ENCODE results near the gene C1QTNF9B. TPM values are rescaled to one million over a fixed set of nuclear protein-coding genes. Genes with fewer than 3 reads are reported as not detected.

Gene C1QTNF9B
- total and polyA plus RNA-seq, 2 of the 8 experiments (the other 6 are each of a cell fraction or from before 2014, with no cell fraction given) = 0.11 TPM; not detected in 1

GRCh38 chr13:23851106-23851505 is 46.2 kb downstream of the C1QTNF9B start:
- H3K4me1 ChIP-seq (replicated peaks in 1 of 4; ENCODE audit: control insufficient read depth in 3 of 4, insufficient read depth in 4 of 4, low read length in 3 of 4) = no peaks in the 10 kb centered on the region; a peak in 1 of 7 replicates
- no peaks in the 10 kb centered on the region for H3K36me3 ChIP-seq (ENCODE audit: control insufficient read depth in 2 of 4, insufficient read depth in 4 of 4, low read length in 3 of 4)
- DNase-seq (ENCODE audit: low read depth in 1 of 2, low spot score in 2 of 2) (no peak), FAIRE-seq (no peak)
- no peak overlapping the region for H3K56ac ChIP-seq (replicated peaks; ENCODE audit: insufficient read length, low read depth, low read length)
- H2AK5ac ChIP-seq (ENCODE audit: low read depth, low read length) = no peak overlapping the region
- no peak overlapping the region for H3K4ac ChIP-seq (replicated peaks; ENCODE audit: insufficient read length, low read depth, low read length)
- 80% methylated on average over 2 of the region's 2 CpGs; no CpG with 5 or more reads in 1 of the 2 experiments for WGBS, 2 experiments (ENCODE audit: extremely low coverage in 1 of 2, insufficient coverage in 1 of 2, insufficient read length in 1 of 2, insufficient replicate concordance in 2 of 2, low coverage in 1 of 2, low lambda C conversion rate in 2 of 2, missing lambda C conversion rate in 1 of 2)
- ChIA-PET CTCF (ENCODE audit: partially characterized antibody) (interaction anchor here (0.7 to 1.4 kb wide), 5 partner anchors 10 to 298 kb away, joined by 3 to 4 read pairs (median 3); no protein-coding TSS in a partner anchor), POLR2A (ENCODE audit: partially characterized antibody) (no interaction called here)
- H2BK15ac ChIP-seq (ENCODE audit: low read length) = no peak overlapping the region
- no peaks in the 10 kb centered on the region for H3K27me3 ChIP-seq (replicated peaks in 1 of 4; ENCODE audit: control insufficient read depth in 3 of 4, extremely low read depth in 1 of 4, insufficient read depth in 3 of 4, low read length in 3 of 4)
- H3K23me2 ChIP-seq (ENCODE audit: low read depth, low read length) = no peaks in the 10 kb centered on the region
- no peaks in the 10 kb centered on the region for H3K79me2 ChIP-seq (ENCODE audit: control insufficient read depth in 1 of 2, insufficient read depth in 2 of 2, low read length in 2 of 2)
- H2BK120ac ChIP-seq (replicated peaks; ENCODE audit: low read depth, low read length) = no peak overlapping the region
- H3K79me1 ChIP-seq (ENCODE audit: low read depth, low read length) = no peaks in the 10 kb centered on the region
- no peak overlapping the region for H3K27ac ChIP-seq (ENCODE audit: low read depth, low read length)
- H4K5ac ChIP-seq (ENCODE audit: insufficient read length, low read depth, low read length) = no peak overlapping the region
- H3K4me3 ChIP-seq (ENCODE audit: extremely low read depth in 1 of 4, insufficient read depth in 2 of 4, low read depth in 3 of 4, low read length in 4 of 4) = no peak overlapping the region
- H3K4me2 ChIP-seq (ENCODE audit: insufficient read depth in 1 of 2, low read depth in 2 of 2, low read length in 2 of 2) = no peak overlapping the region
- H3K18ac ChIP-seq (ENCODE audit: extremely low read depth, low read length) = no peak overlapping the region
- no peaks in the 10 kb centered on the region for H4K20me1 ChIP-seq (replicated peaks in 1 of 2; ENCODE audit: control insufficient read depth in 1 of 2, insufficient read depth in 2 of 2, low read length in 2 of 2)
- H3K23ac ChIP-seq (ENCODE audit: insufficient read length) = no peak overlapping the region
- no peak overlapping the region for H3K9ac ChIP-seq (replicated peaks in 1 of 4; ENCODE audit: extremely low read depth in 1 of 4, low read depth in 3 of 4, low read length in 3 of 4)
- H3K14ac ChIP-seq (ENCODE audit: insufficient read length) = no peak overlapping the region
- H2BK12ac ChIP-seq (ENCODE audit: low read depth, low read length) = no peak overlapping the region
- no peak overlapping the region for H2AFZ ChIP-seq (ENCODE audit: low read length)
- no peak overlapping the region for H2BK5ac ChIP-seq (ENCODE audit: low read depth, low read length)
- H4K8ac ChIP-seq (ENCODE audit: extremely low read depth, insufficient read depth, low read length) = no peak overlapping the region
- H3K9me3 ChIP-seq (ENCODE audit: insufficient read depth in 2 of 2, low read depth in 1 of 2, low read length in 1 of 2) = no peaks in the 10 kb centered on the region
- no peak overlapping the region for H2BK20ac ChIP-seq (ENCODE audit: low read length)
- no peak overlapping the region for H4K91ac ChIP-seq (replicated peaks; ENCODE audit: insufficient read length, low read length)
- TF ChIP-seq TEAD4 (IDR thresholded peaks at IDR 0.05; ENCODE audit: low read depth, low read length) (no peak), EP300 (IDR thresholded peaks at IDR 0.05; ENCODE audit: borderline replicate concordance in 1 of 2, low read depth in 2 of 2, low read length in 2 of 2) (no peak), CEBPB (IDR thresholded peaks at IDR 0.05; ENCODE audit: low read depth, low read length) (no peak), HDAC2 (IDR thresholded peaks at IDR 0.05; ENCODE audit: borderline replicate concordance in 1 of 2, low read depth in 2 of 2, low read length in 2 of 2) (no peak), RBBP5 (IDR thresholded peaks at IDR 0.05; ENCODE audit: borderline replicate concordance, low read depth, low read length) (no peak), YY1 (IDR thresholded peaks at IDR 0.05; ENCODE audit: low read depth, low read length) (no peak), RXRA (IDR thresholded peaks at IDR 0.05; ENCODE audit: insufficient read depth, low read depth, low read length) (no peak), SP1 (IDR thresholded peaks at IDR 0.05; ENCODE audit: low read depth, low read length) (no peak), RAD21 (IDR thresholded peaks at IDR 0.05 in 1 of 2, conservative IDR thresholded peaks at IDR 0.05 in 1 of 2; ENCODE audit: low read depth in 2 of 2, low read length in 2 of 2) (no peak), GTF2F1 (IDR thresholded peaks at IDR 0.05; ENCODE audit: borderline replicate concordance, low read depth, low read length) (no peak), SP2 (IDR thresholded peaks at IDR 0.05; ENCODE audit: low read length) (no peak)
